ENCODE measurements around the gene UBE2J2. TPM values are rescaled to one million over a fixed set of nuclear protein-coding genes. Genes with fewer than 3 reads are reported as not detected.

UBE2J2 gene
- total and polyA plus RNA-seq, 2 of the 13 experiments (the other 11 are each of a cell fraction or from before 2014, with no cell fraction given) = 25.4 to 29.4 TPM

- TF ChIP-seq PATZ1 (CRISPR knock-in tag; IDR thresholded peaks at IDR 0.05) (peak; percentile 85), ZNF350 (CRISPR knock-in tag; IDR thresholded peaks at IDR 0.05; ENCODE audit: borderline replicate concordance, low read depth) (peak; percentile 77), HNRNPL (IDR thresholded peaks at IDR 0.05; ENCODE audit: low read depth, low read length) (peak; percentile 96), GABPB1 (CRISPR knock-in tag; IDR thresholded peaks at IDR 0.05) (peak; percentile 62; the same call in 1 of the 2 replicates), TFDP1 (CRISPR knock-in tag; IDR thresholded peaks at IDR 0.05; ENCODE audit: borderline replicate concordance) (no peak; the same call in 1 of the 2 replicates), ZNF318 (CRISPR knock-in tag; IDR thresholded peaks at IDR 0.05) (no peak; the same call in 1 of the 2 replicates), MEIS2 (CRISPR knock-in tag; IDR thresholded peaks at IDR 0.05) (peak; percentile 47; the same call in 1 of the 2 replicates), FOXO1 (CRISPR knock-in tag; IDR thresholded peaks at IDR 0.05) (peak; percentile 51), ZSCAN20 (CRISPR knock-in tag; IDR thresholded peaks at IDR 0.05; ENCODE audit: borderline replicate concordance) (no peak), BCL3 (CRISPR knock-in tag; IDR thresholded peaks at IDR 0.05) (peak; percentile 83; the same call in 1 of the 2 replicates), ZMYM3 (CRISPR knock-in tag; IDR thresholded peaks at IDR 0.05) (0 out of 2 replicates have a peak, but pooled peaks have one; percentile 28), RCOR2 (CRISPR knock-in tag; IDR thresholded peaks at IDR 0.05) (no peak), NFIB (CRISPR knock-in tag; IDR thresholded peaks at IDR 0.05; ENCODE audit: borderline replicate concordance) (no peak)
These were observed 35.6 kb downstream of the UBE2J2 start (continued) for GRCh38 chr1:1237874-1238701.

Data from HepG2 (cell line).